ENCODE data around the gene DACH1.

The DACH1 gene

DNA sequence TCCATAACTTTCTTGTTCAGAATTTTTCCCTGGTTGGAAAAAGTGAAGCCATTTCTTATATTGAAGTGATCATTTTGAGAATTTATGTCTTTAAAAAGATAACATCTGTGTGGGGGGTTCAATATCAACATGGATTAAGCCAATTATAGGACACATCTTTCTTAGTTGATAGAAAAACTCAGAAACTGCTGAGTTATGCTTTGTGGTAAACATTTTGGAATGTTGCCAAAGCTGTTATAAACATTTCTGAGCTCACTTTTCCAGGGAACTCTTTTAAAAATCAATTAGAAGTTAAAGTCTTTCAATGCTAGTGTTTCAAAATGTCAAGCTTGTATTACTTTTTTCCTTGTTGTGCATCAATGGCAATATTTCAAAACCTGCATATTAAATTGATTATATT, 248.8 kb downstream of the DACH1 start:
- peak; percentile 26 for DNase-seq

DNA sequence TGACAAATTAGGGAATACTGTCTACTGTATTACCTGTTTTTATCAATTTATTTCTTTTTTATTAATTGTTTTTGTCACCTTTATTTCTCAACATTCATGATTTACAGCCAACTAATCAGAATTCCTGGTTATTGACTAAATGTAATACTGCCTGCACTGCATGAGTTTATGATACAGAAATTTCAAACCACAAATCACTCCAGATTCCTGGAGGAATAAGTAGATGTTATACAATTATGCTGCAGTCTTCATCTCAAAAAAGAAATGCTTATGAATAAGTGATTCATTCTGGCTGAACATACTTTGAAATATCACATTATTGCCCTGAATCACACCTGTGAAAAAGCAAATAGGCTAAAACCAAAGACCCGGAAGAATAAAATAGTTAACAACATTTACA, 249.7 kb downstream of the DACH1 start:
- DNase-seq = no peak

DNA sequence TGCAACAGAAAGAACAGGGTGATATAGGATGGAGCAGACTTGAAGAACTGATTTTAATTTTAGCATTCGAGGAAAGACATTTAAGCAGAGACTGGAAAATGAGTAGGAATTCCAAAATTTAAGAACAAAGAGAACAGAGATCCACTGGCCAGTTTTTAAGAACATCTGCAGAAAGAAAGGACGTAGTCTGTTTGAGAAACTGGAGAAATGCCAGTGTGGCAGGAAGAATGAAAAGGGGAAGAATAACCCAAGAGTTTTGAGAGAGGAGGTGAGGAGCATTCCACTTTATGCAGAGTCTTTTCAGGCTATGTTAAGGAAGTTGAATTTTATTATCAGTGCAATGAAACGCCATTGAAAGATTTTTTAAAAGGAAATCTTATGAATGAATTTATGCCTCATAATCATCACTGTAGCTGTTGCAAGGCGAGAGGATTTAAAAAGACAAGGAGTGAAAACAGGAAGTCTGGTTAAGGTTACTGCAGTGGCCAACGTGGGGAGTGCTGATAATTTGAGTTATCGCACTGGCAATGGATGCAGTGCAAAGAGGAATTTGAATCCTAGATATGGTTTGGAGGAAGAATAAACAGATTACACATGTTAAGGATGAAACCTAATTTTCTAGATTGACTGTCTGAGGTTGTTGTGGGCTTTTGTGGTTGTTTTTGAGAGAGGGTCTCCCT, 253.8 kb downstream of the DACH1 start:
- DNase-seq = no peak

DNA sequence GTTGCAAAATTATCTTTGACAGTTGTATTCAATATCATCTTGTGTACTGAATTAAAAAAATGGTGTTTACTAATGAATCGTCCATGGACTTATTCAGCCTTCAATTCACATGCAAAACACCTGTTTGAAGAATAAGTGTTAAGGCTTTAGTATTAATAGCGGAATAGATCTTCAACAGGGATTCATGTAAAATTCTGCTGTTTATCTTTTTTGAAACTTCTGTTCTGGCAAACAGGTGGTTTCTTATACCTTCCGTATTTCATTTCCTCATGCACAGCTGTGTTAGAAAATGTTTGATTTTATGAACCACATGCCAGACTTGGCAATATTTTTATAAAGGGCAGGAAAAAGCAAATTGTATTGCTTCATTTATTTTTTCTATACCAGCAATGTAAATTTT, 255.7 kb downstream of the DACH1 start:
- no peak for DNase-seq

DNA sequence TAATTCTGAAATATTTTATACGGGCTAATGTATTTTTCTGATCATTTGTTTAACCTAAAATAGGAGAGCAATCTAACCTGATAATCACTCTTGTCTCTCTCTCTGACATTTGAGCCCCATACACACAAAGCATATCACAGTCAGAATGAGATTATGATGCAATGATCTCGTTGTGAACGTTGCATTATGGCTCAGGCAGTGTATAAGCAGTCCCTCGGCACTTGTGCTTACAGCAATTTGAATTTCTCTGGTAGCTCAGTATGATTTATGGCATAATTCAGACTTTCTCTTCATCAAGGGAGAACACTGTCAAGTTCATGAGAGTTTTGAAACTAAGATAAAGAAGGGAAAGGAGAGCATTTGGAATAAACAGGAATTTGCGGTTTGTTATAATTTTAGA, 256.1 kb downstream of the DACH1 start:
- no peak for DNase-seq

DNA sequence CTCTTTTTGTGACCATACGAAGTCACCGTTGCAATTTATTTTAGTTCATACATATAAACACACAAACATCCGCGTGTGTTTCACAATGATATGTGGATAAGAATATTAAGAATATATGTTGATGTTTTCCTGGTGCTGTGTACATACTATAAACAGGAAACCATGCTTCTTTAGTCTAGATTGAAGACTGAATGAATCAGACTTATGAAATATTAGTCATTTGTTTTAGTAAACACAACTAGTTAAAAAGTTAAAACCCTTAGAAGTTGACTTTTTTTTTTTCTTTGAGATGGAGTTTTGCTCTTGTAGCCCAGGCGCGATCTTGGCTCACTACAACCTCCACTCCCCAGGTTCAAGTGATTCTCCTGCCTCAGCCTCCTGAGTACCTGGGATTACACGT, 257.7 kb downstream of the DACH1 start:
- peak; percentile 9 for DNase-seq

DNA sequence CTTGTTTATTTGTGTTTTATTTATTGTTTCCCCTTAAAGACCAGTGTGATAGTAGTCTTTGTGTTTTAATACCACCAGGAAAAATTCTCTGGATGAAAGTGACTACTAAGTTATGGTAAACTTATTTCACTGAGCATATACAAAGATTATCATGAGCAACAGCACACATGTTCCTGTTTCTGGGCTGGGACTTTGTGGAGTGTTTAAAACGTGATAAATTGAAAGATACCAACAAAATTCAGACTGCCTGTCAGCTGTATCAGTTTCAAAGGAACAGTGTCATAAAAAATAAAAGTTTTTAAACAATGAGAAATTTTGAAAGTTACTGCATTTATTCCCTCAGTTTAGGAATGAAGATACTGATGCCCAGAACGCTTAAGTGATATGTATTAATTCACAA, 259.4 kb downstream of the DACH1 start:
- DNase-seq = no peak

DNA sequence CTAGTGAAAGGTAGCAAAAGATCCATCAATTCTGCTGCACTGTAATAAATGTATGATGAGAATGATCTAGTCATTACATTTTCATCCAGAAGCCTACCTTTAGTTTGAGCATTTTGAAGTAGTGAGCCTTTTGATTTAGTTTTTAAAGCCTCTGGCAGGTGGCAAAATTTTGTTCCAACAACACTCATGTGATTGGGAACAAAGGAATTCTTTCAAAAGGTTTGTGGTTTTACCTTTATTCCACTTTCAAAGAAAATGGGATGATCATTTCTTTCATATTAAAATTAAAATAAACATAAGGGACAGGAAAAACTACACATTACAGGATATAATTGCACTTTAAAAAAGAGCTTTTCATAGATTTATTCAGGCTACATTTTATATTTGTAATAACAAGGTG, 260.2 kb downstream of the DACH1 start:
- no peak for DNase-seq

DNA sequence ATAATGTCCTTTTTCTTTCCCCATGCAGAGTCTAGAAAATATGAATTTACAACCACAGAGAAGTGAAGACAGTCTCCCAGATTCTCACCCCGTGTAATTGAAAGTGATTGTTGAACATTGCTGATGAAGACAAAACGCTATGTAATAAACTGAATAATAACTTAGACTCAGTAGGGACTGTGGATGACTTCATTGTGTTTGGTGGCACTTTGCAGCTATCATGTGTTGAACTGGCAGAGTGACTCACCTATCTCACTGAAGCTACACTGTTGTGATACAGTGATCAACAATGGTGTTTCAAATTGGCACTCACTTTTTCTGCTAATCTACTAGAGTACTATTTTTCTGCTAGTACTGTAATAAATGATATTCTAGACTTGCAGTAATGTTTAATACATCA, 261.3 kb downstream of the DACH1 start:
- DNase-seq = no peak

DNA sequence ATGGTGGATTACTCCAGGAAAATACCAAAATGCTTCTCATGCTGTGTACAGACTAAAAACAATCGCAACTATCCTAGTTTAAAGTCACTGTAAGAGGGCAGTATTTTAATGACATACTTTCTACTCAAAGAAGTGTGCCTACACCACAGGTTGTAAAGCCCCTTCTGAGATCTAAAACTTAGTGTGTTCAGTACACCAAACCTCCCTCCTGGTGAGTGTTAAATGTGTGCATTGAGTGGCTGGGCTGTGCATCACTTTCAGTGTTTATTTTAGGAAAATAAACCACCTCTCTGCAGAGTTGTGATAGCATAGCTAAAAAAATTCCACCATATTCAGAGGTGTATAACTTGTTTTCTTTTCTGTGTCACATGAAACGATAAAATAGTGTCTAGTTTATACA, 263.7 kb downstream of the DACH1 start:
- no peak for DNase-seq

DNA sequence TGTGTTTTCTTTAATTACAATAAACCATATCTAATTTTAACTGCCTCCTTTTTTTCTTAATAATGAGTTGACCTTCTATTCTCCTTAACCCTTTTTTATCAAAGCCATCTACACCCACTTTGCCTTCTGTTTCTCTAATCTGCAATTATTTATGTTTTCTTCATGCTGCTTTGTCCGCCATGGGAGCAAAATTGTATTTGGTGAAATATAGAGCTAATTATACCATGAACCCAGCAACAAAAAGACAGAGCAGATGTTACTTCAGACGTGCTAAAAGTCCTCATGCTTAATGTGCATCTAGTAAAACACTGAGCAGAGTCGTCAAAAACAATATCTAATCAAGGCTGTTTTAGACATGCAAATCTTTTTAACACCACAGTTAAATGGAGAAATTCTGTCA, 264.7 kb downstream of the DACH1 start:
- no peak for DNase-seq

DNA sequence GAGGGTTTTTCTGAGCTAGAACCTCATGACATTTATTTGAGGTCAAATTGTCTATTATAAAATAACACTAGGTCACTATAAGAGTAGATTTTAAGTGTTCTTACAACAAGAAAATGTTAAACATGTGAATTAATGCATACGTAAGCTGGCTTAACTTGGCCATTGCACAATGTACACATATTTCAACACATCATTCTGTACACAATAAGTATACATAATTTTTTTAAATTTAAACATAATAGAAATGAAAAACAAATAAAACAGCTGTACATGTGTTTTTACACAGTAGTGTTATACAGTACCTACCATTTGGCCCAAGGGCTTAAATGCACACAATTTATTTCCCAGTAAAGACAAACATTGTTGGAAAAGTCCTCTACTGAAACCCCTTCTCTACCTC, 269.9 kb downstream of the DACH1 start:
- DNase-seq = no peak

DNA sequence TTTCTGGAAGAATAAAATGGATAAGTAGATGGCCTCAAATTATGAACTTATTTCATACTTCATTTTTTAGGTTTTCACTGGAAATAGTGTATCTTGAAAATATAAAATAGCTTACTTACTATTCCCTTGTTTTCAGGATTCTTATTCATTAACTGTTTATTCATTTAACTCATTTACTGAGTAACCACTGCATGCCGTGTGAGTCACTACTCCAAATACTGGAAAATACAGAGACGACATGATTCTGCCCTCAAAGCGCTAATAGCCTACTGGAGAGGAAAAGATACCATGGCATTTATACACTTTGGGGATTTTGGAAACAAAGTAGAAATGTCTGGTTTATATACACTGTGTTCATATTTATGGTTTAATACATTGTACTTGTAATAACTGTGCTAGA, 270.9 kb downstream of the DACH1 start:
- DNase-seq = no peak

DNA sequence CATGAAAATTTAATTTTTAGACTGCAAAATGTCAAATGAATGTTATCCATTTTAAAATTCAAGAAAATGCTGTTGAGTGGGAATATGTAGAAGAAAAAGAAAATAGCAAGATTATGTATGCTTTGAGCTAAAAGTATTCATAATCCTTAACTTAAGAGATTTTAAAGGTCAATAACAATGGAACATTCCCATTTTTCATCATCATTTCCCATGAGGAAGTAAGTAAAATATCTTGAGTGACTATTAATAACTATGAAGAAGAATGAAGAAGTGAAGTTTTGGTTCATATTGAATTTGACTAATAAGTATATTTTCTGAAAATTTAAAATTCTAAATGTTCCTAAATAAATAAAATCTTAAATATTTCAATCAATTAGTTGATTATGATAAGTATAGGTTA, 273.4 kb downstream of the DACH1 start:
- no peak for DNase-seq

DNA sequence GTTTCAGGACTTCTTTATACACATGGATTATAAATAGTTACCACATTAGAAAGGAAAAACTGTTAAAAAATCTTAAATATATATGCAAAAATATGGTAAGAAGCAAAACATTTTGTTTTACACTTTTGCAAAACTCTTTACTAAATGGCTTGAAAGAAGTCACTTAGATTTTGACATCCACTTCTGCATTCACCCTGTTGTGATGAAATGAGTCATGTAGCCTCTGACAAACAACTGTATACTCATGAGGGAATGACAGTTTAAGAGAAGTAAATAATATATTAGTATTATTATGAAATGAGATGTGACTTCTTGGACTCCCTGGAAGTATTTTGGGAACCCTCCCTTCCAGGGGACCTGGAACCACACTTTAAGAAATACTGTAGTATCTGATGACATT, 275.6 kb downstream of the DACH1 start:
- no peak for DNase-seq

DNA sequence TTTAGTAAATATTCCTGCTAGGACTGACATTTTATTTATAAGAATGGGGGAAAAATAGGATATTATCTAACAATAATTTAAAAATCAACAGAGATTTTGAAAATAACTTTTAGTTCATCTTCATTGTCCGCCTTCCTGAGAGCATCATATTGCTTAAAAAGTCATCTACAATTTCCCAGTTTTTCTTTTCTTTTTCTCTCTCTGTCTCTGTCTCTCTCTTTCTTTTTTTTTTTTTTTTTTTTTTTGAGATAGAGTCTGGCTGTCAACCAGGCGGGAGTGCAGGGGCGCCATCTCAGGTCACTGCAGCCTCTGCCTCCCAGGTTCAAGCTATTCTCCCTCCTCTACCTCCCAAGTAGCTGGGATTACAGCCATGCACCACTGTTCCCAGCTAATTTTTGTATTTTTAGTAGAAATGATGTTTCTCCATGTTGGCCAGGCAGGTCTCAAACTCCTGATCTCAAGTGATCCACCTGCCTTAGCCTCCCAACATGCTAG, 276.3 kb downstream of the DACH1 start:
- DNase-seq = no peak

DNA sequence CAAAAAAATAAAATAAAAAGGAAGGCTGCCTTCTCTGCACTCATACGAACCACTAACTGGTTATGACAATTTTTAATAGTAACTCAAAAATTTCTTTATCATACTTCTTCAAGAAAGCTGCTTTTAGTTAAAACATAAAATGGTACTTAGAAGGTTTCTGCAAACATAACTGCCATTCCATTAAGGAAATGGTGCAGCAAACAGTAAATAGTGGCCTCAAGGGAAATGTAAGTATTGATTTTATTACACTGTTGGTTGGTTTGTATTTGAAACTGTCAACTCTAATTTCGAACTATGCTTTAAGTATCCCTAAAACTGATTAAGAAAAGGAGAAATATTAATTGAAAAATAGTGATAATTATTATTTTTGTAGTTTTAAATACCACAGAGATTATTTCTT, 278.0 kb downstream of the DACH1 start:
- no peak for DNase-seq

DNA sequence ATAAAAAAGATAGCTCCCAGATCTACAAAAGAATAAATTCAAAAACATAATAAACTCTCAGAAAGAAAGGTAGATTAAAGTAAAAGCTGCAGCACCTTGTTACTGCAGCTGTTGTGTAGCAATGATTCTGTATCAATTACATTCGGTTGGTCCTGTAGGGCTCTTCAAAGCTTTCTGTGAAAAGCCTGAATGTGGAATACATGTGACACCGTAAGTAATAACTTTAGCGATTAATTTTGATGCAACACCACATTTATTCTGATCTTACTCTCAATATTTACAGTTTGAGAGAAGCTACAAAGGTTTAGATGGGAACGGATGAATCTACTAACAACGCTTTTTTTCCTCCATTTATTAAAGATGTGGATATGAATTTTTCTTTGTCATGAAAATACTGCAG, 279.2 kb downstream of the DACH1 start:
- no peak for DNase-seq

DNA sequence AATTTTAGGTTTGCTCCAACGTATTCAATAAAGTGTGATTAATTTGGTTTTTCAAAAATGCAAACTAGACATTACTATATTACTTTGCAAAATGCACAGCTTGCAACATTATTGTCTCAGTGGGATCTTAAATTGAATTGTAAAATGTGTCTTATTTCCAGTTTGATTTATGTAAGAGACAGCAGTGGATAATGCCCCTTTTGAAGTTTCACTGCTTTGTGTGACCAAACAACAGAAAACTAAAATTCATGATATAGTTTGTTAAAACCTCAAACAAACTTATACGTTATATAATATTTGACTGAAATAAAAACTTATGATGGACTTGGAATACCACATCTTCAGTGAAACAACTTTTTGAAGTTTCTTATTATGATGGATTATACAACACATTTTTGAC, 279.8 kb downstream of the DACH1 start:
- no peak for DNase-seq

DNA sequence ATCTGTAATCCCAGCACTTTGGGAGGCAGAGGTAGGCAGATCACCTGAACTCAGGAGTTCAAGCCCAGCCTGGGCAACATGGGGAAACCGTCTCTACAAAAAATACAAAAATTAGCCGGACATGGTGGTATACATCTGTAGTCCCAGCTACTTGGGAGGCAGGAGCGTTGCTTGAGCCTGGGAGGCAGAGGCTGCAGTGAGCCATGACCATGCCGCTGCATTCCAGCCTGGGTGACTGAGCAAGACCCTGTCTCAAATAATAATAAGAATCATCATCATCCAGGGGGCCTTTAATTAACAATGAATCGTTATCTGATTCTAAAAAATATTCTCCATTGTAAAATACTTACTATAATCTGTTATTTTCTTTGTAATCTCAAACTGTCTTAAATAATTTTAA, 283.4 kb downstream of the DACH1 start:
- DNase-seq = no peak

DNA sequence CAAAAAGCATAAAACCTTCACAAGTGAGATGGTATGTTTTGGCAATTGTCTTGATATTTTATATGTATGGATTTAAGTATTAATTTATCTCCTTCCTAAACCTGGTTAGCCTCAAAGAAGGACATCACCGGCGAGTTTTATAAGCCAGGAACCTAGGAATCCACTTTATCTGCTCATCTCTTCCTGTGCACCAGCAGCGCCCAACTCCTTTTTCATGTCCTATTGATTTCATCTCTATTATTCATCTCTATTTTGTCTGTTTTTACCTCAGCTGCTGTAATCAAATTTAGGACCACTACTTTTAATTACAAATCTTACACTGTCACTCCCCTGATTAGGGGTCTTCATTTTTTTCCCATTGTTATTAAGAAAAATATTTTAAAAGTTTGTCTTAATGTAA, 286.4 kb downstream of the DACH1 start:
- DNase-seq = no peak

DNA sequence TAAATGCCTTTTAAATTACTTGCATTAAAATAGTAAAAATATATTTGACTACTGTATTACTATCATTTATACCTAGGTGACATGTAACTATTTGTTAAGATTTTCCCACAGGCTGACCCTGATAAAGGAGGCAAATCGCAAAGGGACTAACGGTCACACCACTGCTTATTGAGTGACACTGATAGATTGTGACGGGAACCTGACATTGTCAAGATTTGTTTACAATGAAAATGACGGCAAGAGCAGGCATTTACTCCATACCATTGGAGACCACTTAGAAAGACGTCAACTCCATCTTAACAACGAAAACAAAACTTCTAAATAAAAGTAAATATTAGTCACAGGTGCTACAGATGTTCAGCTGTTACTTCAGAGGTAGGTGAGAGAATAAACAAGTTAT, 289.0 kb downstream of the DACH1 start:
- DNase-seq = no peak

DNA sequence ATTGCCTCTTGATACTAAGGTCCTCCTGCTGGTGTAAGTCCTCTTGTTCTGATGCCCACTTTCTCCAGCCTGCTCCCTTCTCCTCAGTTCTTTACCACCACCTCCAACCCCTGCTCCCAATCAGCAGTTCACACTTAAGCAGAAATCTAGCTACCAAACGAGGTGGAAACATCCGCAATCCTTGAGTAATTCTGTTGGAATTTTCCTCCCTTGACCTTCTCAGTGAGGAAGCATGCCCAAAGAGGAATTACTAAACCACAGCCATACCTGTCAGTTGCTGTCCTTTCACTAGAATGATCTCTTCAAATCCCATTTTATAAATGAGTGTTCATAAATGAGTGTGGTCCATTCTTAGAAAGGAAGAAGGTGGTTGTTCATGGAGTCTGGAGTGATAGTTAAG, 289.9 kb downstream of the DACH1 start:
- DNase-seq = no peak

DNA sequence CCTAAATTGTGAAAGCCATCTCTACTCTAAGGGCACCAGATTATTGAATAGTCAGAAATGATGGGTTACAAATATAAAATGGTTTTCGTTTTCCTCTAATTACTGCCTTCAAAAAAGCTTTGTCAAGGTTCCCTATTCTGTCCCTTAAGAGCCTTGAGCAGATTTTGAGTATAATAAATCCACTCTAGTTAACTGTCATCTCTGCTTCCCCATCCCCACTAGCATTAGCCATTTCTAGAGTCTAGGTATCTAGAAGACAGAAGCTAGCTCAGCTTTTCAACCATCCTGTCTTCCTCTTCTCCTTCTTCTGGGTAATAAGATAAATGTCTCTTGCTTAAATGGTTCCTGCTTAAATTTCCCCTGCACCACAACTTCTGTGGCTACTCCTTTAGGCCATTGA, 290.4 kb downstream of the DACH1 start:
- DNase-seq = no peak

DNA sequence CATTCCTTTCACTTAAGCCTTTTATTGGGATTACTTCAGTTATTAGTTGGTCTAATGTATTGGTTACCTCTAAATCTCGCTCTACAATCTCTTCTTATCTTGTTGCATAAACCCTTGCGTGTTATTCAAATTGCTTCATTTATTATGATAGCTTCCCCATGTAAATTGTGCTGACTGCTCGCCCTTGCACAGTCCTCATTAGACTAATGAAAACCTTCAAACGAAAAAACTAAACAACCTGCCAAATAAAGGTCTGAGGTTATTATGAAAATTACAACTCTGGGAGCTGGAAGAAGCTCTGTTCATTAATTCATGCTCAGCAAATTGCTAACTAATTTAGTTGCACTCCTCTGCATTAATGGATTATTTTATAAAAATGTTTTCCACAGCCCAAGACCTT, 320.1 kb downstream of the DACH1 start:
- no peak for DNase-seq

DNA sequence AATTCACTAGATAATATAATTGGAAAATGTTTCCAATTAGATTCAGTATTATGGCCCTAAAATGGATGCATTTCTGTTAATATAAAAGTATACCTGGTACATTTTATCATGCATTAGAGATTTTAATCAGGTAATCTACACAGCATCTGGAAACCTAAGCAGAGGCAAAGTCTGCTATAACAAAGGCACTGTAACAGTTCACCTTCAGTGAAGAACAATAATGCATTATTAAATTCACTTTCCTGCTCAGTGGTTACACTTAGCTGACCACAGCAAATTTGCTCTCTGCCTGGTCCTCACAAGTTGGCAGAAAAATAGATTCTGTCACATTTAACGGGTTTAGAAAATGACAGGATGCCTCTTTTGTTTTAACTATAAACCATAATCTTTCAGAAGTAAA, 326.9 kb downstream of the DACH1 start:
- no peak for DNase-seq

Data from HCEC 1CT (cell line).